ENCODE results near the gene LPCAT1.
"Not testable (repeated sequence)": the region's sequence is repeated elsewhere in the genome, so short reads cannot be mapped to it uniquely, and the experiment has no call there.

The LPCAT1 gene

DNA sequence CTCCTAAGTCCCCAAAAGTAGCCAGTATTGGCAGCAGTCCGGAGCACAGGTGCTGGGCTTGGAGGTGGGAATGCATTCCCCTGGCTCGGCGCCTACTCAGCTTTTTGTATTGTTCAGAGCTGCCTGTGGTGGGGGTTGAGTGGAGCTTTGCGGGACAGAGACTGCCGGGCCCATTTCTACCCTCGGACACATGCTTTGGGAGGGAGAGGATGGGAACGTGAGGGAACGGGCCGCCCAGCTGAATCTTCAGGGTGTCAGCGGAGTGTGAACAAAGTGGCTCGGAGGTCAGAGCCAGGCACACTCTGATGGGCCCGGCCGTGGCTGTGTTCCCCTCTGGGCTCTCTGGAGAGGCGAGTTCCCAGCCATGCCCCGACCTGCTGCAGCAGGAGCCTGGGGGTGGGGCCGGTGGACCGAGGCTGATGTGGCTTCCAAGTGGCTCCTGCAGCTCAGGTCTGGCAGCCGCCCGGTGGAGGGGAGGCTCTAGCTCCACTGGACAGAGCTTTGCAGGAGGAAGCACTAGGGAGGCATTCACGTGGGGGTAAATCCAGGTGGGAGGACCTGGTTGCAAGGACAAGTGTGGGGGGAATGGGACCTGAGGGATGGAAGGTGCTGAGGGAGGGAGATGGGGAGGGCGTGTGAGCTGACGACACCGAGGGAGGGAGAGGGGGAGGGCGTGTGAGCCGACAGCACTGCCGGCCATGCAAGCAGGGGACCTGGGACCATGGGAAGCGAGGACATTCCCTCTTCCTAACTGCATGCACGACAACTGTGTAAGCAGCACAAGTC lies 47.4 kb downstream of the LPCAT1 start:
- DNase-seq = no peak

DNA sequence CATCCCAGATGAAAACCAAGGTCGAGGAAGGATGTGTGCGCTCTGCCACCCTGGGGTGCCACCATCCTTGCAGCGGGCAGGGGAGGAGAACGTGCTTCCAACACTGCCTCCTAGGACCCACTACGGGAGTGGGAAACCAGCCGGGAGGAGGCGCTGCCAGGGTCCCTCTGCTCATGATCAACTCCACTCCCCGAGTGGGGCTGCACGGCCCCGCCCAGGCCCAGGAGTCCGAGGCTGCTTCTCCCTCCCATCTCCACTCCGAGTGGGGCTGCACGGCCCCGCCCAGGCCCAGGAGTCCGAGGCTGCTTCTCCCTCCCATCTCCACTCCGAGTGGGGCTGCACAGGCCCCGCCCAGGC lies 48.2 kb downstream of the LPCAT1 start:
- not testable (repeated sequence) for DNase-seq

DNA sequence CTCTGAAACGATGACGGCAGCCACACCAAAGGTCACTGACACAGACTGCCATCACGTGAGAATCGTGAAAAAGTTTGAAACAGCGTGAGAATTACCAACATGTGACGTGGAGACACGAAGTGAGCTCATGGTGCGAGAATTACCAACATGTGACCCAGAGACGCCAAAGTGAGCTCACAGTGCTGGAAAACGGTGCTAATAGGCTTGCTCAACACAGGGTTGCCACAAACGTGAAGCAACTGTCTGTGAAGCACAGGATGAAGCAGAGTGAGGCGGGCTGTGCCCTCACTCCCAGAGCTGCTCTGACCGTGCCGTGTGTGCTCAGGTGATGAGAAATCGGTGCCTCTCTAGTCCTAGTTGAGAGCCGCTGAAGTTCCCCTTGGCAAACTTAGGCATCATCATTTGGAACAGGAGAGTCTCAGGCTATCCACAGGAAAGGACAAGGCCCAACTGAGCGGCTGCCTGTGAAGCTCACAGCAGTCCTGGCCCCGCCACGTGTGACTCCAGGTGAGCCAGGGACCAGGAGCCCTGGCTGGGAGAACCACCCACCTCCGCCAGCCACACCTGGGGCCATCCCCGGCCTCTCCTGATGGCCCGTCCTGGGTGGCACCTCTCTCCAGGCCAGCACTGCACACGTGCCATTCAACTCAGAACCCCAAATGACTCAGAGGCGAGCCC lies 48.8 kb downstream of the LPCAT1 start:
- DNase-seq = no peak

DNA sequence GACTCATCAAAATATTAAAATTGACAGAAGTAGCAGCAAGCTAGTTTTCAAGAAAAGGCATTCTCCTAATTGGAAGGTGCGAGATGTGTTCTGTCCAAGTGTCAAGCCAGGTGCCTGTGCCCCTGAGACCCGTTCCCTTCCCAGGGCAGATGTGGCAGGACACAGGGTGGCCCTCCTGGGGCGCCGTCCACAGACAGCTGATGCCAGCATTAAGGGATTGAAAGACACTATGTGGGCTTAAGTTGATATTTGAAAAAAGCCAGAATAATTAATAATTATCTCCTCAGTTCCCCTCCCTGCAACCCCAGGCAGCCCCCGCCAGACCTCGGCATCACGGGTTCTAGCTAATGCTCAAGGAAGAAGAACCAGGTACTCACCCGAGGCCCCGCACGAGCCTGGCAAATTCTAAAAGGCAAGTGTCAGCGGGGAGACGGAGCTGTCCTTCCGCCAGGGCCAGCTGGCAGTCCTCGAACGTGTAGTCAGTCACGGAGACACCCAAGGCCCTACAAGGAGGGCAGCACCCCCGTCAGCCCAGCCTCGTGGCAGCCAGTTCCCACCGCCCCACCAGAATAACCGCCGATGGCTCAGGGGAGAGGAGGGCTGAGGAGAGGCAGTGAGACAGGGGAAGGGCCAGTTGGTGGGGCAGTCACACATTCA lies 49.4 kb downstream of the LPCAT1 start:
- no peak for DNase-seq

DNA sequence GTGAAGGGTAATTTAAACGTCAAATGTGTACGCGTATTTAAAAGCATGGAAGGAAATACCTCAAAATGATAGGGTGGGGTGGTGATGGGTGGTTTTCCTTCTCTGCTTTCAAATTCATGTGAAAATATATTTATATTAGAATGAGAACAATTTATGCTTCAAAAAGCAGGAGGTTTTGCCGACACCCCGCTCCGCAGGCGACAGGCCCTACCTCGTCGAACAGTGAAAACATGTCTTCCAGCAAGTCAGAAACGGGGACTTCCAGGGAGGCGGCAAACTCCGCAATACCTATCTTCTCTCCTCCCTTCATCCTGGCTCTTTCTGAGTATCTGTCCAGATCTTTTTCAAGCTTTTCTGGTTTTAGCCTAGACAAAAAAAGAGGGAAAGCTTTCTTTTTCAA lies 50.0 kb downstream of the LPCAT1 start:
- DNase-seq = no peak

DNA sequence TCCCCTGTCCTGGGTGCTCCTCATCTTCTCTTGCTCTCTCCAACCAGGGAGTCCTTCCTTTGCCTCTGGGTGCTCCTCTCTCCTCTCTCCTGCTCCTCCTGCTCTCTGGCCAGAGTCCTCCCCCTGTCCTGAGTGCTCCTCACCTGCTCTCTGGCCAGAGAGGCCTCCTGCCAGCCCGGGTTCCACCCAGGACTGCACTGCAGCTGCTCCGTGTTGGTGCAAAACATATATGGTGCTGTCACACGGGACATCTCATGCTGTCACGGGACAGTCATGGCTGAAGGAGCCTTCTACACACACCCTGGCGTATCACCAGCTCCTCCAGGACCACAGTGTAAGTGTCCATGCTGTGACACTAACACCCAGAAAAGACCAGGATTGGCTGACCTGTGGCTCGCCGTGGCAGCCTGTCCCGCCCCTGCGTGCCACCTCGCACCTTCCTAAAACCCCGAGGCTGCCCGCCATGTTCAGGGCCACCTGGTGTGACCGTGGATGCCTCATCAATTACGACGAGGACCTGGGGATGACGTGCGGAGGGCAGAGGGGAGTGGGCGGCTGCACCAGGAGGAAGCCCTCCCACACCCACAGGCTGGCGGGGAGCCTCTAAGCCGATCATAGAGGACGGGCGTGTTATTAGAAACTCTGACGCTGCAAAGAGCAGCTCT lies 50.7 kb downstream of the LPCAT1 start:
- DNase-seq = no peak

DNA sequence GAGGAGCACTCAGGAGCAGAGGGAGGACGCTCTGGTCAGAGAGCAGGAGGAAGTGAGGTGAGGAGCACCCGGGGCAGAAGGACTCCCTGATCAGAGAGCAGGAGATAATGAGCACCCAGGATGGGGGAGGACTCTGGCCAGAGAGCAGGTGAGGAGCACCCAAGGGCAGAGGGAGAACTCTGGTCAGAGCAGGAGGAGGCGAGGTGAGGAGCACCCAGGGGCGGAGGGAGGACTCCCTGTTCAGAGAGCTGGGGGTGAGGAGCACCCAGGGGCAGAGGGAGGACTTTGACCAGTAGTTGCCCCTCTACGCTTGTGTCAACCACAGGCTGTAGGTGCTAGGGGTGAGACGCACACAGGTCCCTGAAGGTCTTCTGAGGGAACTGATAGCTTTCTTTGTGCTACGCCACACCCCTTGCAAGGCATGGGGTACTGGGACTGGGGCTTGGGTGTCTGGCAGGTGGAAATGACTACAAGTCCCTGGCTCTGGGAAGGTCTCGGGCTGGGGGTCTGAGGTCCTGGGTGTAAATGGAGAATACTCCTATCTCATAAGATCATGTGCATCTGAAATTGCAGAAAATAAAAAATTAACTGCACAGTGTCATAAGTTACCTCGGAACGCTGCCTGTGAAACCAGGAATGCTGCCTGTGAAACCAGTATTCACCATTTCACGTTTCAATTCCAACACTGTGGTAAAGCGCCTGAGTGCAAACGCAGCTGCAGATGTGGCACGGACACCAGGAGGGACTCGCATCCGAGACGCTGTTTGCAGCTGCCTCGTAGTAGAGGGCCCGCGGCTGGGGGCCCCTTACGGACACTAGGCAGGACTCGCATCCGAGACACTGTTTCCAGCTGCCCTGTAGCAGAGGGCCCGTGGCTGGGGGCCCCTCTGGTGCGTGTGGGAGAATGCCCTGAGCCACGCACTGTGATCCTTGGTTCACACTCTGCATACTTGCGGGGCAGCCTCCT lies 51.5 kb downstream of the LPCAT1 start:
- no peak for DNase-seq

DNA sequence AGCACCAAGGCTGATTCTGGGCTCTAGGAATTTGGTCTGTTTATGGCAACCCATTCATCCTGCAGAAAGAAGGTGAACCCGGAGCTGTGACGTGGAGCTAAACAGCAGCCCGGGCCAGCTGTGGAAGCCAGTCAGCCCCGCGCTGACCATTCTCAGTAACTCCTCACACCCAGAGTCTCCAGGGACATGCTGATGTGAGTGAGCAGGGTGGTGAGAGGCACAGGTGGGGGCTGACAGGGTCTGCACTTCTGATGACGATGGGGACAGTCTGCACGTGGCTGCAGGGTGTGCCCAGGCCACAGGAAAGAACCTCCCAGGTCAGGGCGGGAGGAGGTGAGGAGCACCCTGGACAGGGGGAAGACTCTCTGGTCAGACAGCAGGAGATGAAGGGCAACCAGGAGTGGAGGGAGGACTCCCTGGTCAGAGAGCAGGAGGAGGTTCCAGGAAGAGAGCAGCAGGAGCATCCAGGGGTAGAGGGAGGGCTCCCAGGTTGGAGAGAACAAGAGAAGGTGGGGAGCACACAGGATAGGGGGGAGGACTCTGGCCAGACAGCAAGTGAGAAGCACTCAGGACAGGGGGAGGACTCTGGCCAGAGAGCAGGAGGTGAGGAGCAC lies 52.4 kb downstream of the LPCAT1 start:
- DNase-seq = no peak

DNA sequence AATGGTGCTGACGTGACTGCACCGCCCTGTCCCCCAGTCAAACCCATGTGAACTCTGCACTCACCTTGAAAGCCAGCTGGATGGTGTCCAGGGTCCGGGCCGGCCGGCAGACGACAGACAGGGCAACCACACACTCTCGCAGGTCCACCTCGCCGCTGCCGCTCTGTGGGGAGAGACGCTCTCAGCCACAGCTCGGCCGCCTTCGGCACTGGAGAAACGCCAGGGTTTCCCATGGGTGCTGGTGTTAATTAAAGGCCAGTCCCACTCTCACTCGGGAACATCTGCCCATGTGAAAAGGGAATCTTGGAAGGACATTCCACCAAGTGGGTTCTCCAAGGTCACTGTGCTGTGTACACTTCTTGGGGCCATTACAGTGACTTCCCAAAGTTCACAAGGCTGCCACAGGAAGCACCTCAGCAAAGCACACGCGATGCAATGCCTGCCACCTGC lies 53.0 kb downstream of the LPCAT1 start:
- DNase-seq = no peak

DNA sequence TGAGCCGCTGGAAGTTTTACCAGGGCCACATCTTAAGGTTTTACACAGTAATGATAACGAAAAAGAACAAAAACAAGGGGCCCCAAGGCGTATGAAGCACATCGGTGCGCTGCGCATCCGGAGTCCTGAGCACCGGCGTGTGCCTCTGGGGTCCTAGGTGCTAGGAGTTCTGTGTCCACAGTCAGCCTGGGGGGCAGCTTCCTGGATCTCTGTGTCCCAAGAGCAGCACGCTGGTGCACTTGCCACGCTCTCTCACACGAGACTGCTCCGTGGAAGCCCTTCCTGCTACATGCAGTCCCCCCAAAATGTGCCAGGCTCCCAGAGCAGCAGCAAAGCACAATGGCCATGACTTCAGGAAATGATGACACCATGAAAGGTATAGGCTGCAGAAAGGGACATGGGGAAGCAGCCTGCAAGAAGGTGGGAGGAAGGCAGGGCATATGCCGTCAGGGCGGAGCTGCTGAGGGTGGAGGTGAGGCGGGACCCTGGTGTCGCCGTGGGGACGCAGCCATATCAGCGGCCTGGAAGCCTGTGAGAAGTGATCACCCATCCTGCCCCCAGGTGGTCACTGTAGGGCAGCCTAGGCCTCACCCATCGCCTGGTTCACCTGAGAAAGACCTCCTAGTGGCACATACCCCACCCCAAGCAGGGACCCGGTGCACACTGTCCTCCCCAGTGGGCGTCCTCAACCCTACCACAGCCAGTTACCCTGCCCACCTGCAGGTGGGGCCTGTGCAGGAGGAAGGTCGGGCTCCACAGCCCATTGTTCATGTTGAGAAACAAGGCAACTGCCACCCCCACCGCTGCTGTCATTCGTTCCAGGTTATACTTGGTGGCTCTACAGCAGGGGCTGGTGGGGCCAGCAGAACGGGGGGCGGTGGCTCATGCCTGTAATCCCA lies 54.9 kb downstream of the LPCAT1 start:
- DNase-seq = no peak

DNA sequence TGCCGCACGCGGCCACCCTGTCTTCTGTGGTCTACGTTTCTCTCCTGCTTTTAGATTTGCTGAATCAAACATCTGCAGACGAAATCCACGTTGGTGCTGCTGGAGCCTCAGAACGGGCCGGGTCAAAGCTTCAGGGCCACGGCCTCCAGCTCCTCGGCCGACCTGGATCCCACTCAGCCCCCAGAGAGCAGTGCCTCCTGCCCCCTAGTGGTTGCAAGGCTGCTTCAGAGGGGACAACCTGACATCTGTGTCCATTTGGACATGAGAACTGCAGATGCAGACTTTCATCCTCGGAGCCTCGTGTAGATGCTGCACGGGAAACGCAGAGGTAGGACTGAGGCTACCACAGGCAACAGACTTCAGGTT lies 55.5 kb downstream of the LPCAT1 start:
- DNase-seq = no peak

DNA sequence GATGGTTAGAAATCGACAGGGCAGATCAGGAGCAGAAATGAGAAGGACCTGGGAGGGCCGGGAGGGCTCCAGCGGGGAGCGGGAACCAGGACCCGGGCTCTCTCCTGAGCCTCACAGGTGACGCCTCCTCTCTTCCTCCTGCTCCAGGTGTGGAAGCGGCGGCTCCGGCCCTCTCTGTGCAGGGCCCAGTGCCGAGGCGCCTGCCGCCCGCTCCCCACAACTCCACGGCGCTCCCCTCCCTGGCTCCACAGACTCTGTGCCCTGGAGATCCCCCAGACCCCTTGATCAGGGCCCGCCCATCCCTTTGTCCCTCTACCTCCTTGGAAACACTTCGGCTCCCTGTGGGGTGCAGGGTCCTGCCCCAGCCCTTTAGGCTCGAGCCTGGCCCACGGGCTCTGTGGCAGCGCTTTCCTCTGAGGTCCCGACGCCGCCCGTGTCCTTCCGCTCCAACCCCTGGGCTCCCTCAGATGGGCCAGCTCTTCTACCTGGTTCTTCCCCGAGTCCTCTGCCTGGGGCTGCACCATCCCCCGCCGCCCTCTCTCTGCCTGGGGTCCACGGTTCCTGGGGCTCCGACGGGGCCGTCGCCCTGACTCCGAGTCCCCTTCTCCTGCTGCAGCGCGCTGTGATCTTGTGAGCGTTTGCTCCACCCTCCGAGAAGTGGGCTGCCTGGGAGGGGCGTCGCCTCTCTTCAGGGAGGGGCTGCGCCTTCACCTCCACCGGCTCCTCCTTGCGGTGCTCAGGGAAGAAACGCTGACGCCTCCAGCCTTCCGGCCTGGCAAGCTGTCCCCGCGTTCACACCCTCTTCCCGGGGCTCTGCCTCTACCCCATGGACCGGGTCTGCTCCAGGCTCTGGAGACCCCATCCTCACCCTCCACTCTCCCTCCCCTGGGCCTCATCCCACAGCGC lies 56.2 kb downstream of the LPCAT1 start:
- DNase-seq = no peak

DNA sequence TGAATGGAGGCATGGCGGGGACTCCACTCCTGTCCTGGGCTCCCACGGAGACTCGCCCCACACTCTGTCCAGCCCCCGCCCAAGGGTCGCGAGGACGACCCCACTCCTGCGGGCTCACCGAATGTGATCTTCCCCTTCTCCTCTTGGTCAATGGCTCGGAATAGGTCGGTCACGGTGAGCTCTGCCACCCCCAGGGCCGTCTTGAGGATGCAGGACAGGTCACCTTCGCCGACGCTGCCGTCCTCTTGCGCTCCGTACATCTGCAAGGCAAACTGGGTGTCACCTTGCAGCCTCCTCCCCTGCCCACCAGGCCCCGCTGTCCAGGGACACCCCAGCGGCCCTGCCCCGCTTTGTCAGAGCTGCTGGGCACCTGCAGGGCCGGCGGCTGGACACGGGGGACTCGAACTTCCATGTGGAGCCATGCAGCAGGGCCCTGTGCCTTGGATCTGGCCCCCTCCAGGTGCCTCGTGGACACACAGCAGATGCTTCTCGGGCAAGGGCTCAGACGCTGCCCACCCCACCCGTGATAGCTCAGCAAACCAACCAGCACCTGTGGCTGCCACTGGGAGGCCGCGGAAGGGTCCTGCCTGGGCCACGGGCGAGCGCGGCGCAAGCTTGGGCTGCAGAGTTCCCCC lies 57.0 kb downstream of the LPCAT1 start:
- DNase-seq = no peak

DNA sequence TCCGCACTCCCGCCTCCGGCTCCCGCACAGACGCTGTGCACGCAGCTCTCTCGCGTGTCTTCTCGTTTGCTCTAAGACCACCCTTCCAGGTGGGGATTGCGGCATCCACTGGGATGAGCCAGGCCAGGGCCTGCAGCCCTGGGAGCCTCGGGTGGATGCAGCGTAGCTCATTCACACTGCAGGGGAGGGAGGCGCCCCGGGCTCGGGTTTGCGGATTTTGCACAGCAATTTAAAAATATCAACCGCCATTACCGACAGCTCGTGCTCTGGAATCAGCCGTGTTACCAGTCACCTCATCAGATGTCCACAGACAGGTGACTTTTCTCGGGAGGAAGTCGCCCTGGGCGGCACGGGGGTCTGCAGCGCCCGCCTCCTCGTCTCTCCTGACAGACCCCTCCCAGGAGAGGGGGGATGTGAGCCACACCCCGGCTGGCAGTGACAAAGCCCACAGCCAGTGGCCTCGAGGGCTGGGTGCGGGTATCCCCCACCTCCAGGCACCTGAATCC lies 57.7 kb downstream of the LPCAT1 start:
- no peak for DNase-seq

DNA sequence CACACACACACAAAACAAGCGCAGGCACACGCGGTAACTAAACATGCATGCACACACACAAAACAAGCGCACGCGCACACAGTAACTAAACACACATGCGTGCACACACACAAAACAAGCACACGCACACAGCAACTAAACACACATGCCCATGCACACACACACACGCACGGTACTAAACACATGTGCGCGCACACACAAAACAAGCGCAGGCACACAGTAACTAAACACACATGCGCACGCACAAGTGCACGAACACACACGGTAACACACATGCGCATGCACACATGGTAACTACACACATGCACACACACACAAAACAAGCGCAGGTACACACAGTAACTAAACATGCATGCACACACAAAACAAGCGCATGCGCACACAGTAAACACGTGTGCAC lies 58.6 kb downstream of the LPCAT1 start:
- no peak for DNase-seq

DNA sequence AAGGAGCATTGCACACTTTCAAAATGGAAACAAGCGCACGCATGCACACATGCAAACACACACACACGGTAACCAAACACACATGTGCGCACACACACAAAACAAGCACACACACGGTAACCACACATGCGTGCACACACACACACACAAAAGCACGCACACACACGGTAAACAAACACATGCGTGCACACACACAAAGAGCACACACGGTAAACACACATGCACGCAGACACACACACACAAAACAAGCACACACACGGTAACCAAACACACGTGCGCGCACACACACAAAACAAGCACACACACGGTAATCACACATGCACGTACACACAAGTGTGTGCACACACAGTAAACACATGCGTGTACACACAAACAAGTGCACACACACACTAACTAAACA lies 59.2 kb downstream of the LPCAT1 start:
- no peak for DNase-seq

DNA sequence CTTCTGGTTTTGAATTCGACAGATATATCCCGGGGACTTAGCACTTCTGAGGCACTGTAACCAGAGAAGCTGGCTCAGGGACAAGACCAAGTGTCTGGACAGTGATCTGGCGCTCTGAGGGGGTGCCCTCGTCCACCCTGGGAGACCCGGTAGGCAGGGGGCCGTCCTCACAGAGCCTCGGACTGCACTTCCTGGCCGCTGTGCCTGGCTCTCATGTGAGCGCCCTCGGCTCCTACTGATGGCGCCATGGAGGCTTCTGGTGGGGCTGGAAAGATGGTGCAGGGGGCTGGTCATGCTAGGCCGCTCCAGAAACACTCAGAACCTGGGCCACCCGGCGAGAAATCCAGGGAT lies 59.7 kb downstream of the LPCAT1 start:
- no peak for DNase-seq

DNA sequence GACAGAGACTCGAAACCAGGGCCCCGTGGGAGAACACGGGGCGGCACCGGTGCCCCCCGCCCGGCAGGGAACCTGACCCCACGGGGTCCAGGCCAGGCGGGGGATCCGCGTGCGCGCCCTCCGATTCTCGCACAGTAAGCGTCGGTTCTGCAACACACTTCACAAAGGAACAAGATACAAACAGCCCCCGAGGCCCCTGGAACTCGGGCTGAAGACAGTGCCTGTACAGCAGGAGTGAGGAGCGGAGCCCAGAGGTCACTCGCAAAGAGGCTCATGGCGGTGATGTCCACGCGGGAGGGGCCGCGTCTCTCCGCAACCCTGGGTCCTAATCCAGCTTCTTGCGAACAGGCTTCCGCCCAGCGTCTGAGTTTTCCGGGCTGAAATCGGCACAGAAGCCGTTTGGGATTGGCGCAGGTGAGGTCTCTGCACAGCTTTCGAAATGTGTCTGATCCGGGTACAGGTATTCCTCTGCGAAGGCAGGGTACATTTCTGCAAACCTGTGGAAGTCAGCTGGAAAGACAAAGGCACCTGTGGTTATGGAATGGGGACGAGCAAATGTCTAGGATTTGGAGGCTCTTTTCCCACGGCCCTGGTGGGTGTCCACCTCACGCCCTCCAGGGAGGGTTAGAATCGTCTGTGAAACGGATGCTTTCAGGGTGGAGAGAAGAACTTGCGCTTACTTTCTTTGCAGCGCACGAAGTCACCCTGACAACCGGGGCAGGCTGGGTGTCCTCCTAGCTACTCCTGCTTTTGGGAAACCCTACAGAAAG lies 60.2 kb downstream of the LPCAT1 start:
- no peak for DNase-seq

All from effector CD4-positive, alpha-beta T cell (primary cell).